GM12878 (cell line): Measurements from ENCODE around the gene FAR2. TPM values are rescaled to one million over a fixed set of nuclear protein-coding genes. Genes with fewer than 3 reads are reported as not detected.

Experiments used
- ATAC-seq: fragments of 200-7000 bp; cut with Tn5 transposase; 3 replicates; pipeline ENCODE4 v1.9.1; 2020; ENCODE audit warnings: mild to moderate bottlenecking, moderate library complexity
- BruUV-seq: library from RNA; stranded (reverse); fragments of 400-500 nt; replicated peaks from 2 replicates; lab custom pipeline; 2021; lab: Mats Ljungman, UMichigan
- CTCF ChIA-PET: fragments of 300-600 bp; sonication (Branson Sonifier 250); formaldehyde crosslinking; extraction: SDS; loops from one replicate; lab custom pipeline; 2021; ENCODE audit warnings: inconsistent platforms; lab: Yijun Ruan, JAX
- POLR2A ChIA-PET: fragments of 350-600 bp; formaldehyde crosslinking; extraction: SDS; loops from one replicate; lab custom pipeline; 2021; ENCODE audit warnings: inconsistent platforms; lab: Charles Lee
- RAD21 ChIA-PET: fragments of 300-600 bp; sonication (Branson Sonifier 250); formaldehyde crosslinking; loops from one replicate; lab custom pipeline; 2023; ENCODE audit warnings: antibody characterized with exemption; ENCODE audit not compliant: unreplicated experiment; lab: Charles Lee
- SMC1A ChIA-PET: fragments of 300-600 bp; sonication (Branson Sonifier 250); formaldehyde crosslinking; loops from one replicate; lab custom pipeline; 2023; ENCODE audit not compliant: unreplicated experiment, uncharacterized antibody; lab: Charles Lee
- DNase-seq: peaks from one replicate; pipeline ENCODE4 v3.0.0-alpha.2; 2011; ENCODE audit warnings: low read depth, low spot score
- FAIRE-seq: peaks from 3 replicates; lab custom pipeline; 2011; peaks lifted over from hg19 to GRCh38; lab: Jason Lieb, UNC
- H2AFZ ChIP-seq: 2 replicates; pipeline ENCODE4 v1.6.0; 2011; ENCODE audit warnings: low read depth, low read length, control low read depth; ENCODE audit not compliant: control insufficient read depth
- H3K27ac ChIP-seq: 2 replicates; pipeline ENCODE4 v1.5.1; 2011; ENCODE audit warnings: control low read depth; ENCODE audit not compliant: control insufficient read depth, insufficient read depth
- H3K27me3 ChIP-seq, 2 experiments: replicated peaks in 1 of 2; 2 replicates each; pipeline versions ENCODE4 v1.6.0 to v1.6.1; 2011; ENCODE audit warnings: low read length in 1 of 2; ENCODE audit not compliant: control insufficient read depth in 2 of 2, insufficient read depth in 2 of 2
- H3K36me3 ChIP-seq, 2 experiments: 2 replicates each; pipeline ENCODE4 v1.5.1; 2011; ENCODE audit warnings: low read length in 1 of 2; ENCODE audit not compliant: control insufficient read depth in 2 of 2, insufficient read depth in 2 of 2
- H3K4me1 ChIP-seq: 2 replicates; pipeline ENCODE4 v1.6.1; 2011; ENCODE audit warnings: mild to moderate bottlenecking, low read length, moderate library complexity, mixed read lengths; ENCODE audit not compliant: control insufficient read depth, insufficient read depth
- H3K4me2 ChIP-seq: 2 replicates; pipeline ENCODE4 v1.6.0; 2011; ENCODE audit warnings: control low read depth; ENCODE audit not compliant: control insufficient read depth, insufficient read depth
- H3K4me3 ChIP-seq: fragments of 200-600 bp; sonication (generic); 2 replicates; pipeline ENCODE4 v1.5.1; 2016
- H3K79me2 ChIP-seq: 2 replicates; pipeline ENCODE4 v1.6.0; 2011; ENCODE audit warnings: low read length; ENCODE audit not compliant: control insufficient read depth, insufficient read depth
- H3K9ac ChIP-seq: 2 replicates; pipeline ENCODE4 v1.8.0; 2011; ENCODE audit warnings: low read length, control low read depth, mixed read lengths; ENCODE audit not compliant: control insufficient read depth, insufficient read depth
- H3K9me3 ChIP-seq: replicated peaks from 3 replicates; pipeline ENCODE4 v1.5.1; 2011; ENCODE audit warnings: mild to moderate bottlenecking, low read length; ENCODE audit not compliant: control insufficient read depth, insufficient read depth
- H4K20me1 ChIP-seq: 2 replicates; pipeline ENCODE4 v1.6.0; 2011; ENCODE audit not compliant: control insufficient read depth, insufficient read depth
- BACH1 ChIP-seq: fragments of 450-650 bp; IDR thresholded peaks from 2 replicates; pipeline ENCODE4 v1.6.1; 2017; ENCODE audit warnings: mild to moderate bottlenecking, borderline replicate concordance
- E2F8 ChIP-seq: fragments of 450-650 bp; IDR thresholded peaks from 2 replicates; pipeline ENCODE4 v1.6.1; 2018; ENCODE audit warnings: mild to moderate bottlenecking, low read depth, moderate library complexity; ENCODE audit not compliant: partially characterized antibody
- EGR1 ChIP-seq, 2 experiments: IDR thresholded peaks; 1 replicate in 1 of 2; 2 replicates in 1 of 2; pipeline ENCODE4 v1.6.1; 2011 to 2012; ENCODE audit warnings: low read depth in 2 of 2, low read length in 2 of 2, borderline replicate concordance in 1 of 2, mild to moderate bottlenecking in 1 of 2, moderate library complexity in 1 of 2
- HCFC1 ChIP-seq: fragments of 150-350 bp; IDR thresholded peaks from 2 replicates; pipeline ENCODE4 v1.6.1; 2014; ENCODE audit warnings: low read length
- KAT2A ChIP-seq: conservative IDR thresholded peaks from 2 replicates; pipeline ENCODE4 v1.6.1; 2011; ENCODE audit warnings: low read depth, low read length; ENCODE audit not compliant: control insufficient read depth
- MEF2A ChIP-seq: IDR thresholded peaks from 2 replicates; pipeline ENCODE4 v1.6.1; 2011; ENCODE audit warnings: low read depth, mild to moderate bottlenecking, low read length, moderate library complexity; ENCODE audit not compliant: insufficient read depth
- NFXL1 ChIP-seq: fragments of 450-650 bp; IDR thresholded peaks from 2 replicates; pipeline ENCODE4 v1.6.1; 2017; ENCODE audit warnings: antibody characterized with exemption, mild to moderate bottlenecking, borderline replicate concordance
- NRF1 ChIP-seq: conservative IDR thresholded peaks from 2 replicates; pipeline ENCODE4 v1.6.1; 2011; ENCODE audit warnings: mild to moderate bottlenecking, low read depth, low read length, improper control_type of control experiment
- PAX5 ChIP-seq: IDR thresholded peaks from 2 replicates; pipeline ENCODE4 v1.6.1; 2011; ENCODE audit warnings: low read depth, low read length, borderline replicate concordance
- POLR2AphosphoS2 ChIP-seq: IDR thresholded peaks from 2 replicates; pipeline ENCODE4 v1.6.1; 2011; ENCODE audit warnings: low read depth, mild to moderate bottlenecking, low read length, improper control_type of control experiment, moderate library complexity
- RAD21 ChIP-seq: IDR thresholded peaks from 2 replicates; pipeline ENCODE4 v1.6.1; 2011; ENCODE audit warnings: mild to moderate bottlenecking, low read depth, low read length, moderate library complexity; ENCODE audit not compliant: insufficient read depth
- RAD51 ChIP-seq: fragments of 450-650 bp; IDR thresholded peaks from 2 replicates; pipeline ENCODE4 v1.6.1; 2016; ENCODE audit warnings: moderate library complexity, mild to moderate bottlenecking, inconsistent platforms
- RFX5 ChIP-seq: IDR thresholded peaks from 2 replicates; pipeline ENCODE4 v1.6.1; 2011; ENCODE audit warnings: low read depth, low read length, improper control_type of control experiment
- RUNX3 ChIP-seq: IDR thresholded peaks from 2 replicates; pipeline ENCODE4 v1.6.1; 2012; ENCODE audit warnings: low read length, inconsistent platforms
- SMAD1 ChIP-seq: fragments of 450-650 bp; IDR thresholded peaks from 2 replicates; pipeline ENCODE4 v1.6.1; 2018; ENCODE audit warnings: mild to moderate bottlenecking, low read depth; ENCODE audit not compliant: partially characterized antibody
- SMAD5 ChIP-seq: IDR thresholded peaks from 2 replicates; pipeline ENCODE4 v1.6.1; 2016; ENCODE audit warnings: antibody characterized with exemption, low read depth
- SREBF1 ChIP-seq: IDR thresholded peaks from 2 replicates; pipeline ENCODE4 v1.6.1; 2012; ENCODE audit warnings: mild to moderate bottlenecking, low read length
- SRF ChIP-seq, 2 experiments: IDR thresholded peaks; 2 replicates each; pipeline ENCODE4 v1.6.1; 2011; ENCODE audit warnings: low read depth in 2 of 2, low read length in 2 of 2, mild to moderate bottlenecking in 1 of 2, moderate library complexity in 1 of 2
- STAT3 ChIP-seq: IDR thresholded peaks from 2 replicates; pipeline ENCODE4 v1.6.1; 2011; ENCODE audit warnings: low read depth, low read length, improper control_type of control experiment
- WGBS: methylation state at CpG from one replicate; pipeline ENCODE4 v1.1.6; 2016; ENCODE audit warnings: low lambda C conversion rate; ENCODE audit not compliant: insufficient replicate concordance, insufficient coverage; ENCODE audit errors: missing lambda C conversion rate; 5-methylcytosine and 5-hydroxymethylcytosine counted together
- in situ Hi-C: fragments of 300-500 bp; cut with MboI; formaldehyde crosslinking; loops from 9 replicates; pipeline ENCODE4 v1.14.3; 2018; ENCODE audit warnings: mixed read lengths
- intact Hi-C: fragments of 100-400 bp; cut with micrococcal nuclease; formaldehyde crosslinking; loops from one replicate; pipeline ENCODE4 v1.14.2; 2022; ENCODE audit not compliant: unreplicated experiment
- polyA plus RNA-seq, 11 experiments: library from polyadenylated mRNA; depleted of rRNA in 4 of 11; unstranded in 6 of 11; stranded (reverse) in 5 of 11; fragments of >200 nt; fragmentation: Nextera tagmentation in 4 of 11; fragmentation: Illumina TruSeq in 1 of 11; extraction: Ambion mirVana in 4 of 11; extraction: Trizol in 1 of 11; gene quantifications; 1 replicate in 1 of 11; 2 replicates in 10 of 11; pipeline versions ENCODE4 v1.2.1 to v1.2.3, GENCODE V29; 2011 to 2016; ENCODE audit warnings: inconsistent platforms in 2 of 11, missing spikeins in 2 of 11, low read depth in 1 of 11
- total RNA-seq, 4 experiments: library from RNA; depleted of rRNA in 3 of 4; stranded (reverse); fragments of >200 nt in 3 of 4; fragmentation: Illumina TruSeq in 1 of 4; extraction: Trizol in 1 of 4; gene quantifications; 2 replicates each; pipeline versions ENCODE4 v1.2.1 to v1.2.3, GENCODE V29; 2013 to 2021
- TF ChIP-seq, protein P1 (sequence below): fragments of 450-650 bp; IDR thresholded peaks from 2 replicates; pipeline ENCODE4 v1.6.1; 2017; ENCODE audit warnings: mild to moderate bottlenecking, moderate library complexity

The FAR2 gene
- total and polyA plus RNA-seq, 10 of the 15 experiments (the other 5 are each of a cell fraction or from before 2014, with no cell fraction given), result 0.50 to 1.1 (median 0.65) TPM

DNA sequence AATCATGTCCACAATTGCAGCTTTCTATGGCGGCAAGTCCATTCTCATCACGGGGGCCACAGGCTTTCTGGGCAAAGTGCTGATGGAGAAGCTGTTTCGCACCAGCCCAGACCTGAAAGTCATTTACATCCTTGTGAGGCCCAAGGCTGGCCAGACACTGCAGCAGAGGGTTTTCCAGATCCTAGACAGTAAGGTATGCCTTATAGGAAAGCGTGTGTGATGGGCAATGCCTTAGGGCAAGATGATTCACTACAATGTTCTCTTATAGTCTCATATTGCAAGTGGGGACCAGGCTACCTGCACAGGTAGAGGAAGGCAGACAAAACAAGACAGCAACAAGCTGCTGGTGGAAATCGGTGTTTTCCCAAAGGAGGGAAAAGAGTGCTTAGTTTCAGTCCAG lies 121.4 kb downstream of the FAR2 start:
- TF ChIP-seq RAD21 (no peak), EGR1 (IDR thresholded peaks at IDR 0.05; ENCODE audit: borderline replicate concordance in 1 of 2, low read depth in 2 of 2, low read length in 2 of 2) (no peak), RAD51 (no peak), MEF2A (no peak), SMAD5 (no peak), HCFC1 (no peak), SMAD1 (no peak), SRF (IDR thresholded peaks at IDR 0.05; ENCODE audit: low read depth in 2 of 2, low read length in 2 of 2) (no peak), RUNX3 (no peak), STAT3 (no peak), RFX5 (no peak), NFXL1 (no peak), BACH1 (no peak), NRF1 (no peak), PAX5 (no peak), POLR2AphosphoS2 (no peak), E2F8 (no peak), SREBF1 (no peak), KAT2A (no peak)
- TF ChIP-seq, protein P1, sequence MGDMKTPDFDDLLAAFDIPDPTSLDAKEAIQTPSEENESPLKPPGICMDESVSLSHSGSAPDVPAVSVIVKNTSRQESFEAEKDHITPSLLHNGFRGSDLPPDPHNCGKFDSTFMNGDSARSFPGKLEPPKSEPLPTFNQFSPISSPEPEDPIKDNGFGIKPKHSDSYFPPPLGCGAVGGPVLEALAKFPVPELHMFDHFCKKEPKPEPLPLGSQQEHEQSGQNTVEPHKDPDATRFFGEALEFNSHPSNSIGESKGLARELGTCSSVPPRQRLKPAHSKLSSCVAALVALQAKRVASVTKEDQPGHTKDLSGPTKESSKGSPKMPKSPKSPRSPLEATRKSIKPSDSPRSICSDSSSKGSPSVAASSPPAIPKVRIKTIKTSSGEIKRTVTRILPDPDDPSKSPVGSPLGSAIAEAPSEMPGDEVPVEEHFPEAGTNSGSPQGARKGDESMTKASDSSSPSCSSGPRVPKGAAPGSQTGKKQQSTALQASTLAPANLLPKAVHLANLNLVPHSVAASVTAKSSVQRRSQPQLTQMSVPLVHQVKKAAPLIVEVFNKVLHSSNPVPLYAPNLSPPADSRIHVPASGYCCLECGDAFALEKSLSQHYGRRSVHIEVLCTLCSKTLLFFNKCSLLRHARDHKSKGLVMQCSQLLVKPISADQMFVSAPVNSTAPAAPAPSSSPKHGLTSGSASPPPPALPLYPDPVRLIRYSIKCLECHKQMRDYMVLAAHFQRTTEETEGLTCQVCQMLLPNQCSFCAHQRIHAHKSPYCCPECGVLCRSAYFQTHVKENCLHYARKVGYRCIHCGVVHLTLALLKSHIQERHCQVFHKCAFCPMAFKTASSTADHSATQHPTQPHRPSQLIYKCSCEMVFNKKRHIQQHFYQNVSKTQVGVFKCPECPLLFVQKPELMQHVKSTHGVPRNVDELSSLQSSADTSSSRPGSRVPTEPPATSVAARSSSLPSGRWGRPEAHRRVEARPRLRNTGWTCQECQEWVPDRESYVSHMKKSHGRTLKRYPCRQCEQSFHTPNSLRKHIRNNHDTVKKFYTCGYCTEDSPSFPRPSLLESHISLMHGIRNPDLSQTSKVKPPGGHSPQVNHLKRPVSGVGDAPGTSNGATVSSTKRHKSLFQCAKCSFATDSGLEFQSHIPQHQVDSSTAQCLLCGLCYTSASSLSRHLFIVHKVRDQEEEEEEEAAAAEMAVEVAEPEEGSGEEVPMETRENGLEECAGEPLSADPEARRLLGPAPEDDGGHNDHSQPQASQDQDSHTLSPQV, result no peak
- no peak for FAIRE-seq
- no peak for DNase-seq
- H3K4me2 ChIP-seq, result no peak overlapping the region
- no peak overlapping the region for H3K9ac ChIP-seq
- in situ Hi-C loops (no loop called here), intact Hi-C loops (no loop called here)
- no peaks in the 10 kb centered on the region for H4K20me1 ChIP-seq
- no peaks in the 10 kb centered on the region for H3K9me3 ChIP-seq
- RAD21 ChIA-PET, result no interaction called here
- WGBS, result 56% methylated on average over 5 of the region's 5 CpGs
- ATAC-seq, result no peak
- H3K27ac ChIP-seq, result no peak overlapping the region
- BruUV-seq, result no TSS peak
- H2AFZ ChIP-seq, result no peak overlapping the region
- CTCF ChIA-PET, result no interaction called here
- no peak overlapping the region for H3K4me3 ChIP-seq
- no peaks in the 10 kb centered on the region for H3K36me3 ChIP-seq
- no peaks in the 10 kb centered on the region for H3K79me2 ChIP-seq
- H3K4me1 ChIP-seq, result no peaks in the 10 kb centered on the region
- no peaks in the 10 kb centered on the region for H3K27me3 ChIP-seq
- SMC1A ChIA-PET, result no interaction called here
- POLR2A ChIA-PET, result no interaction called here
